Keratinocyte (primary cell): ENCODE data around the gene DCHS1. TPM values are rescaled to one million over a fixed set of nuclear protein-coding genes. Genes with fewer than 3 reads are reported as not detected.

Experiments
- DNase-seq: peaks from one replicate; pipeline ENCODE4 v3.0.0-alpha.2; 2011; ENCODE audit warnings: low read depth, missing footprints, low spot score
- FAIRE-seq: peaks from 2 replicates; lab custom pipeline; 2011; peaks lifted over from hg19 to GRCh38; lab: Jason Lieb, UNC
- H2AFZ ChIP-seq: 2 replicates; pipeline ENCODE4 v1.6.0; 2012; ENCODE audit warnings: low read length, control low read depth, inconsistent platforms; ENCODE audit not compliant: control insufficient read depth
- H3K27ac ChIP-seq: 2 replicates; pipeline ENCODE4 v1.5.1; 2011; ENCODE audit warnings: low read length; ENCODE audit not compliant: control insufficient read depth, insufficient read depth
- H3K27me3 ChIP-seq: 3 replicates; pipeline ENCODE4 v1.6.0; 2011; ENCODE audit warnings: low read length; ENCODE audit not compliant: control insufficient read depth, insufficient read depth; ENCODE audit errors: extremely low read depth
- H3K36me3 ChIP-seq, 2 experiments: 2 replicates in 1 of 2; 3 replicates in 1 of 2; pipeline ENCODE4 v1.5.1; 2011; ENCODE audit warnings: low read length in 2 of 2, mild to moderate bottlenecking in 1 of 2; ENCODE audit not compliant: control insufficient read depth in 2 of 2, insufficient read depth in 2 of 2; ENCODE audit errors: extremely low read depth in 1 of 2
- H3K4me1 ChIP-seq: 3 replicates; pipeline ENCODE4 v1.5.1; 2011; ENCODE audit warnings: low read length; ENCODE audit not compliant: control insufficient read depth, insufficient read depth; ENCODE audit errors: extremely low read depth
- H3K4me2 ChIP-seq: 3 replicates; pipeline ENCODE4 v1.6.0; 2011; ENCODE audit warnings: low read depth, low read length; ENCODE audit not compliant: control insufficient read depth, insufficient read depth; ENCODE audit errors: extremely low read depth
- H3K4me3 ChIP-seq, 3 experiments: fragments of 200-600 bp in 1 of 3; sonication (generic) in 1 of 3; 2 replicates in 2 of 3; 3 replicates in 1 of 3; pipeline ENCODE4 v1.5.1; 2011 to 2016; ENCODE audit warnings: low read length in 3 of 3, mild to moderate bottlenecking in 3 of 3, control low read depth in 2 of 3, inconsistent platforms in 1 of 3, low read depth in 1 of 3, mixed read lengths in 1 of 3, mixed run types in 1 of 3, moderate library complexity in 1 of 3; ENCODE audit not compliant: control insufficient read depth in 2 of 3, insufficient read depth in 2 of 3; ENCODE audit errors: extremely low read depth in 1 of 3
- H3K79me2 ChIP-seq: 2 replicates; pipeline ENCODE4 v1.6.0; 2012; ENCODE audit warnings: low read length; ENCODE audit not compliant: control insufficient read depth, insufficient read depth
- H3K9ac ChIP-seq: 3 replicates; pipeline ENCODE4 v1.6.0; 2011; ENCODE audit warnings: low read length; ENCODE audit not compliant: control insufficient read depth, insufficient read depth; ENCODE audit errors: extremely low read depth
- H3K9me1 ChIP-seq: 3 replicates; pipeline ENCODE4 v1.6.0; 2011; ENCODE audit warnings: low read length; ENCODE audit not compliant: control insufficient read depth, insufficient read depth; ENCODE audit errors: extremely low read depth
- H3K9me3 ChIP-seq: 2 replicates; pipeline ENCODE4 v1.5.1; 2012; ENCODE audit warnings: low read depth, low read length; ENCODE audit not compliant: control insufficient read depth
- H4K20me1 ChIP-seq: 3 replicates; pipeline ENCODE4 v1.6.0; 2011; ENCODE audit warnings: low read length; ENCODE audit not compliant: control insufficient read depth, insufficient read depth; ENCODE audit errors: extremely low read depth
- EZH2 ChIP-seq: IDR thresholded peaks from one replicate; pipeline ENCODE4 v1.6.1; 2012; ENCODE audit warnings: inconsistent platforms, mild to moderate bottlenecking, low read length, moderate library complexity
- dilution Hi-C: fragments of 300-500 bp; cut with MboI; formaldehyde crosslinking; loops from one replicate; pipeline ENCODE4 v1.7.0; 2020; ENCODE audit warnings: low sequenced_read_pairs; ENCODE audit not compliant: extremely low pct_ligation_motif_present
- polyA plus RNA-seq, 5 experiments: library from polyadenylated mRNA; depleted of rRNA in 3 of 5; stranded (reverse) in 3 of 5; stranded (forward) in 1 of 5; unstranded in 1 of 5; fragments of >200 nt; gene quantifications; 1 replicate in 1 of 5; 2 replicates in 3 of 5; 3 replicates in 1 of 5; pipeline versions ENCODE4 v1.2.1 to v1.2.3, GENCODE V29; 2011 to 2012; ENCODE audit warnings: missing spikeins in 2 of 5, low read depth in 1 of 5, low replicate concordance in 1 of 5
- TF ChIP-seq, protein P1 (sequence below), 3 experiments: IDR thresholded peaks in 1 of 3; conservative IDR thresholded peaks in 1 of 3; optimal IDR thresholded peaks in 1 of 3; 2 replicates in 2 of 3; 3 replicates in 1 of 3; pipeline versions ENCODE3 to v1.5.1; 2011; ENCODE audit warnings: low read length in 3 of 3, mild to moderate bottlenecking in 3 of 3, moderate library complexity in 2 of 3, control low read depth in 1 of 3, inconsistent platforms in 1 of 3; ENCODE audit not compliant: insufficient read depth in 2 of 3; ENCODE audit errors: extremely low read depth in 1 of 3

DCHS1 gene
- polyA plus RNA-seq, 1 donor (not counting 4 experiments of a cell fraction or from before 2014, with no cell fraction given): 0.03 TPM

GRCh38 chr11:6656584-6656915 is 941 bp upstream of the DCHS1 start:
- Histone ChIP-seq H3K27me3 (peaks cover 55% of the 10 kb centered on the region), H3K4me3 (no peak overlapping the region), H3K4me1 (no peaks in the 10 kb centered on the region), H3K79me2 (no peaks in the 10 kb centered on the region), H3K9me3 (no peaks in the 10 kb centered on the region), H3K4me2 (no peak overlapping the region), H3K27ac (no peak overlapping the region), H3K36me3 (no peaks in the 10 kb centered on the region), H3K9ac (no peak overlapping the region), H2AFZ (no peak overlapping the region), H4K20me1 (no peaks in the 10 kb centered on the region), H3K9me1 (no peaks in the 10 kb centered on the region)
- FAIRE-seq (no peak), DNase-seq (no peak)
- dilution Hi-C loops: no loop called here
- TF ChIP-seq EZH2: no peak
- TF ChIP-seq, protein P1, sequence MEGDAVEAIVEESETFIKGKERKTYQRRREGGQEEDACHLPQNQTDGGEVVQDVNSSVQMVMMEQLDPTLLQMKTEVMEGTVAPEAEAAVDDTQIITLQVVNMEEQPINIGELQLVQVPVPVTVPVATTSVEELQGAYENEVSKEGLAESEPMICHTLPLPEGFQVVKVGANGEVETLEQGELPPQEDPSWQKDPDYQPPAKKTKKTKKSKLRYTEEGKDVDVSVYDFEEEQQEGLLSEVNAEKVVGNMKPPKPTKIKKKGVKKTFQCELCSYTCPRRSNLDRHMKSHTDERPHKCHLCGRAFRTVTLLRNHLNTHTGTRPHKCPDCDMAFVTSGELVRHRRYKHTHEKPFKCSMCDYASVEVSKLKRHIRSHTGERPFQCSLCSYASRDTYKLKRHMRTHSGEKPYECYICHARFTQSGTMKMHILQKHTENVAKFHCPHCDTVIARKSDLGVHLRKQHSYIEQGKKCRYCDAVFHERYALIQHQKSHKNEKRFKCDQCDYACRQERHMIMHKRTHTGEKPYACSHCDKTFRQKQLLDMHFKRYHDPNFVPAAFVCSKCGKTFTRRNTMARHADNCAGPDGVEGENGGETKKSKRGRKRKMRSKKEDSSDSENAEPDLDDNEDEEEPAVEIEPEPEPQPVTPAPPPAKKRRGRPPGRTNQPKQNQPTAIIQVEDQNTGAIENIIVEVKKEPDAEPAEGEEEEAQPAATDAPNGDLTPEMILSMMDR (optimal IDR thresholded peaks at IDR 0.05 in 1 of 3, IDR thresholded peaks at IDR 0.05 in 1 of 3, conservative IDR thresholded peaks at IDR 0.05 in 1 of 3; ENCODE audit: extremely low read depth in 1 of 3, insufficient read depth in 2 of 3, low read length in 3 of 3): no peak

DNA sequence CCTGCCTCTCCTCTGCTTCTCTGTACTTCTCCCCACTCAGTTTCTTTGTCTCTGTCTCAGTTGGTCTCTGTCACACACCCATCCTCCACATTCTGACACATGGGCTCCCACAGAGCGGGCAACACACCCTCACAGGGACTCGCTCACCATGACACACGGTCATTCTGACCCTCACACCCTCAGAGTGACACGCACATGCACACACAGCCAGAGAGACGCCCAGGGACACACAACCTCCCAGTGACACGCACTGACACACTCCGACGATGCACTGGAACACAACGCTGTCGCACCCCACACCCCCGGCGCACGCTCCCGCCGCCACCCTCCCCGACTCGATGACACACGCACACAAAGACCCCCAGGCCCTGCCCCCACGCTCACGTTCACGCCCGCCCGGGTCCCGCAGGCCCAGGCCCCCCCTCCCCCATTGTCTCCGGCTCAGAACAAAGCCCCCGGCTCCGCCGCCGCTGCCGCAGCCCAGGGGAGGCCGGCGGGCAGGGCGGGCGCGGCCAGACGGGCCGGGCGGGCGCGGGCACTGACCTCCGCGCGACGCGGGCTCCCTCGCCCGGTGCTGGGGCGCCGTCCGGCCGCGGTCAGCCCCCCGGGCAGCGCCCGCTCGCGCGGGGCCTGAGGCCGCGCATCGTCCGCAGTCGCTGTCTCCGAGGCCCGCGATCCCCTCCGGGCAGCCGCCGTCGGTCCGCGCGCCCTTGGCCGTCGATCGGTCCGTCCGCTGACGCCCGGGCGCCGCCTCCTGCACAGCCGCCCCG is 404 bp downstream of the DCHS1 start:
- DNase-seq (no peak), FAIRE-seq (no peak)
- Histone ChIP-seq H3K4me3 (no peak overlapping the region), H3K9me1 (no peaks in the 10 kb centered on the region), H3K9me3 (no peaks in the 10 kb centered on the region), H3K79me2 (no peaks in the 10 kb centered on the region), H3K27ac (no peak overlapping the region), H3K4me1 (no peaks in the 10 kb centered on the region), H4K20me1 (no peaks in the 10 kb centered on the region), H3K4me2 (no peak overlapping the region), H3K9ac (no peak overlapping the region), H2AFZ (no peak overlapping the region), H3K36me3 (no peaks in the 10 kb centered on the region), H3K27me3 (peaks cover 59% of the 10 kb centered on the region)
- dilution Hi-C loops: no loop called here
- TF ChIP-seq EZH2: peak; percentile 99
- TF ChIP-seq, protein P1 (optimal IDR thresholded peaks at IDR 0.05 in 1 of 3, IDR thresholded peaks at IDR 0.05 in 1 of 3, conservative IDR thresholded peaks at IDR 0.05 in 1 of 3; ENCODE audit: extremely low read depth in 1 of 3, insufficient read depth in 2 of 3, low read length in 3 of 3): no peak
